Nephron progenitor cell (in vitro differentiated cells): ENCODE data around the gene AXIN1.

Source experiments
- DNase-seq: peaks from one replicate; pipeline ENCODE4 v3.0.0; 2021
- H3K27ac Mint-ChIP-seq: 2 replicates; pipeline ENCODE4 v1.8.0; 2021; ENCODE audit warnings: mild to moderate bottlenecking, moderate library complexity, mixed read lengths
- H3K27me3 Mint-ChIP-seq: 2 replicates; pipeline ENCODE4 v1.8.0; 2021; ENCODE audit warnings: mild to moderate bottlenecking, low read depth, mixed read lengths; ENCODE audit not compliant: poor library complexity
- H3K36me3 Mint-ChIP-seq: 2 replicates; pipeline ENCODE4 v1.8.0; 2021; ENCODE audit warnings: low read depth, mixed read lengths
- H3K4me1 Mint-ChIP-seq: 2 replicates; pipeline ENCODE4 v1.8.0; 2021; ENCODE audit warnings: mixed read lengths
- H3K4me3 Mint-ChIP-seq: 2 replicates; pipeline ENCODE4 v1.8.0; 2021; ENCODE audit warnings: mild to moderate bottlenecking, moderate library complexity, mixed read lengths
- H3K9me3 Mint-ChIP-seq: 2 replicates; pipeline ENCODE4 v1.8.0; 2021; ENCODE audit warnings: mild to moderate bottlenecking, moderate library complexity, mixed read lengths
- CTCF ChIP-seq: fragments of 200-600 bp; sonication (generic); IDR thresholded peaks from 2 replicates; pipeline ENCODE4 v1.5.0; 2021; ENCODE audit warnings: antibody characterized with exemption

Gene AXIN1

DNA sequence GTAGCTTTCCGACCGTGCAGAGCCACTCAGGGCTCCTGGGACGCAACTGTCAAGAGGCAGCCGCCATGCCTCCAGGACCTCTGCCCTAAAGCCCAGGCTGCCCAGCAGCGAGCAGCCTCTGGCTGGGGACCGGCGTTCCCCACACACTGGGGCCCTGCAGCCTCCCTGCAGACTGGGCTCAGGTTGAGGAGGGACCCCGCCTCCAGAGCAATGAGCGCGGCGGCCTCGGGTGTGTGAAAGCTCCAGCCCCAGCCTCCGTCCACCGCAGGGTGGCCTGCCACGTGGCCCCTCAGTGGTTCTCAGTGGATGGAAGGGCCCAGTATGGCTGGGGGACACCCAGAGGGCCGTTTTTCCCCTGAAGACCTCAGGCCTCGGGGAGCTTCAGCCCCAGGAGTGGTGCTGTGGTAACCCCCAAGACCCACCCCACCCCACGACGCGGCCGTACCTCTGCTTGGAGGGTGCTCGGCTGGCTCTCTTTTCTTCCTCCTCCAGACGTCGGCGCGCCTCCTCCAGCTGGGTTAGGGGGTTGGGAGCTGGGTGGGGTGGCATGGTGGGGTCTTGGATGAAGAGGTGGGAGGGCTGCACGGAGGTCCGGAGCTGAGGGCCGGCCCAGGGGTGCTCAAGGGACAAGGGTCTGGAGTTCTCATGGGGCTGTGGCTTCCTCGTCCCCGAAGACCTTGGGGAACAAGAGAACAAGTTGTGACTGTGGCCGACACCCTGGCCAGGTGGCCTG lies 59.3 kb downstream of the AXIN1 start:
- Mint-ChIP-seq H3K9me3 (no peaks in the 10 kb centered on the region), H3K27ac (no peak overlapping the region), H3K27me3 (no peaks in the 10 kb centered on the region), H3K4me3 (no peak overlapping the region), H3K36me3 (peaks cover 4% of the 10 kb centered on the region), H3K4me1 (no peaks in the 10 kb centered on the region)
- TF ChIP-seq CTCF = no peak
- DNase-seq = no peak

DNA sequence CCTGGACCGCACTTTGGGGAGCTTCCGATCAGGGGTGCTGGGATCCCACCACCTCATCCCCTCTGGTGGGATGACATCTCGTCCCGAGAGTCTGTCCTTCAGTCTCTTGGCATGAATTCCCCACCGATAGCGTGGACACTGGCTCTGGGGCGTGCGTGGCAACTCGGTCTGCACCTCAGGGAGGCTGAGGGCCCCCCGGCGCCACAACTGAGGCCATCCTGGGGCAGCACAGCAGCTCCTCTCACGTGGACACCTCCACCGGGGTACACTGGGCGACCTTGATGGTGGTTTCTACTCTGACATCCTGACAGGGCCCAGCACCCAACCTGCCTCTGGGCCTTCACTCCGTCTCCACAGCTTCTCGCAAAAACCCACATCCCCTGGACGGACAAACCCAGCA lies 61.0 kb downstream of the AXIN1 start:
- DNase-seq = no peak
- Mint-ChIP-seq H3K4me1 (no peaks in the 10 kb centered on the region), H3K36me3 (peaks cover 20% of the 10 kb centered on the region), H3K27me3 (no peaks in the 10 kb centered on the region), H3K4me3 (no peak overlapping the region), H3K9me3 (peaks cover 1% of the 10 kb centered on the region), H3K27ac (no peak overlapping the region)
- no peak for TF ChIP-seq CTCF

GRCh38 chr16:290681-291405 lies 61.7 kb downstream of the AXIN1 start:
- peaks cover 23% of the 10 kb centered on the region for H3K36me3 Mint-ChIP-seq
- peaks cover 4% of the 10 kb centered on the region for H3K9me3 Mint-ChIP-seq
- no peak for DNase-seq
- no peak overlapping the region for H3K4me3 Mint-ChIP-seq
- no peak overlapping the region for H3K27ac Mint-ChIP-seq
- no peak for TF ChIP-seq CTCF
- H3K4me1 Mint-ChIP-seq = no peaks in the 10 kb centered on the region
- no peaks in the 10 kb centered on the region for H3K27me3 Mint-ChIP-seq

DNA sequence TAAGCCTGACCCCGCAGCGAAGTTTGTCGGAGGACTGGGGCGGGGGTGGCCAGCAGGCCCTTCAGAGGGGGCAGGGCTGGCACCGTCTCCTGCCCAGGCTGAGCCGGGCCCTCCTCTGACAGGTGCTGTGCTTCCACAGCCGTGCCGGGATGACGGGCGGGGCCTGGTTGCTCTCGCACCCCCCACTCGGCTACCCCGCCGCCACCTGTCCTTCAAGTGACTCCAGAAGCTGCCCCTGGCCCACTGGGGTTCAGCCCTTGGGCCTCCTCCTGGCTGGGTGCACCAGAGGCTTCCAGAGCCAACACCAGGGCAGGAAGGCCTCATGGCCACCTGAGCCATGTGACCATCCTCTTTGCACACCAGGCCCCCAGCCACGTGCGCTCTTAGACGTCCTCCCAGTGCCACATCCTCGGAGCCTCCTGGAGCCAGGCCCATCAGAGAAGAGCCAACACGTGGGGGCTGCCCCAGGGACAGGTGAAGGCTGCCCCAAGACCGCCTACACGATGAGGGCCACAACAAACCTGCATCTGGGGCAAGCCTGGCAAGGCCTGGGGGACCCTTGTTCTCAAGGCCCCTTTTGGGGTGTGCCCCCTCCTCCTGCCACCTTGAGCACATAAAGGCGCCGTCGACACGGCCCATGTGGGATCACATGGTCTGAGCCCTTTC lies 62.4 kb downstream of the AXIN1 start:
- no peak for DNase-seq
- TF ChIP-seq CTCF = no peak
- Mint-ChIP-seq H3K27ac (no peak overlapping the region), H3K27me3 (no peaks in the 10 kb centered on the region), H3K4me3 (no peak overlapping the region), H3K9me3 (peaks cover 8% of the 10 kb centered on the region), H3K4me1 (no peaks in the 10 kb centered on the region), H3K36me3 (peaks cover 27% of the 10 kb centered on the region)

GRCh38 chr16:289395-289997 lies 63.0 kb downstream of the AXIN1 start:
- TF ChIP-seq CTCF = no peak
- Mint-ChIP-seq H3K4me1 (no peaks in the 10 kb centered on the region), H3K27ac (no peak overlapping the region), H3K9me3 (peaks cover 8% of the 10 kb centered on the region), H3K27me3 (no peaks in the 10 kb centered on the region), H3K4me3 (no peak overlapping the region), H3K36me3 (peaks cover 27% of the 10 kb centered on the region)
- no peak for DNase-seq
